ENCODE results near the gene FOXP1. TPM values are rescaled to one million over a fixed set of nuclear protein-coding genes. Genes with fewer than 3 reads are reported as not detected.

The FOXP1 gene
- total RNA-seq, 1 donor from 2014 or later, result 31.1 TPM

- Mint-ChIP-seq H3K36me3 (ENCODE audit: unreplicated experiment) (peaks cover 7% of the 10 kb centered on the region), H3K4me3 (ENCODE audit: unreplicated experiment) (no peak overlapping the region), H3K4me1 (ENCODE audit: low read depth, unreplicated experiment) (peaks cover 7% of the 10 kb centered on the region), H3K27me3 (ENCODE audit: unreplicated experiment) (peaks cover 2% of the 10 kb centered on the region), H3K27ac (ENCODE audit: unreplicated experiment) (no peak overlapping the region), H3K9me3 (ENCODE audit: unreplicated experiment) (no peaks in the 10 kb centered on the region)
- DNase-seq, result no peak
- TF ChIP-seq, protein P1, sequence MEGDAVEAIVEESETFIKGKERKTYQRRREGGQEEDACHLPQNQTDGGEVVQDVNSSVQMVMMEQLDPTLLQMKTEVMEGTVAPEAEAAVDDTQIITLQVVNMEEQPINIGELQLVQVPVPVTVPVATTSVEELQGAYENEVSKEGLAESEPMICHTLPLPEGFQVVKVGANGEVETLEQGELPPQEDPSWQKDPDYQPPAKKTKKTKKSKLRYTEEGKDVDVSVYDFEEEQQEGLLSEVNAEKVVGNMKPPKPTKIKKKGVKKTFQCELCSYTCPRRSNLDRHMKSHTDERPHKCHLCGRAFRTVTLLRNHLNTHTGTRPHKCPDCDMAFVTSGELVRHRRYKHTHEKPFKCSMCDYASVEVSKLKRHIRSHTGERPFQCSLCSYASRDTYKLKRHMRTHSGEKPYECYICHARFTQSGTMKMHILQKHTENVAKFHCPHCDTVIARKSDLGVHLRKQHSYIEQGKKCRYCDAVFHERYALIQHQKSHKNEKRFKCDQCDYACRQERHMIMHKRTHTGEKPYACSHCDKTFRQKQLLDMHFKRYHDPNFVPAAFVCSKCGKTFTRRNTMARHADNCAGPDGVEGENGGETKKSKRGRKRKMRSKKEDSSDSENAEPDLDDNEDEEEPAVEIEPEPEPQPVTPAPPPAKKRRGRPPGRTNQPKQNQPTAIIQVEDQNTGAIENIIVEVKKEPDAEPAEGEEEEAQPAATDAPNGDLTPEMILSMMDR (IDR thresholded peaks at IDR 0.05; ENCODE audit: partially characterized antibody, unreplicated experiment), result no peak
Observed at GRCh38 chr3:71495708-71496472, 87.6 kb downstream of the FOXP1 start.

GRCh38 chr3:71494212-71494611, 89.3 kb downstream of the FOXP1 start:
- H3K27ac Mint-ChIP-seq (ENCODE audit: unreplicated experiment), result no peak overlapping the region
- peaks cover 2% of the 10 kb centered on the region for H3K27me3 Mint-ChIP-seq (ENCODE audit: unreplicated experiment)
- no peaks in the 10 kb centered on the region for H3K9me3 Mint-ChIP-seq (ENCODE audit: unreplicated experiment)
- H3K4me3 Mint-ChIP-seq (ENCODE audit: unreplicated experiment), result no peak overlapping the region
- H3K4me1 Mint-ChIP-seq (ENCODE audit: low read depth, unreplicated experiment), result peaks cover 7% of the 10 kb centered on the region
- no peak for DNase-seq
- peaks cover 7% of the 10 kb centered on the region for H3K36me3 Mint-ChIP-seq (ENCODE audit: unreplicated experiment)
- TF ChIP-seq, protein P1 (IDR thresholded peaks at IDR 0.05; ENCODE audit: partially characterized antibody, unreplicated experiment), result no peak

- Mint-ChIP-seq H3K36me3 (ENCODE audit: unreplicated experiment) (peaks cover 7% of the 10 kb centered on the region), H3K4me1 (ENCODE audit: low read depth, unreplicated experiment) (peaks cover 6% of the 10 kb centered on the region), H3K9me3 (ENCODE audit: unreplicated experiment) (no peaks in the 10 kb centered on the region), H3K27me3 (ENCODE audit: unreplicated experiment) (peaks cover 2% of the 10 kb centered on the region), H3K27ac (ENCODE audit: unreplicated experiment) (no peak overlapping the region), H3K4me3 (ENCODE audit: unreplicated experiment) (no peak overlapping the region)
- TF ChIP-seq, protein P1 (IDR thresholded peaks at IDR 0.05; ENCODE audit: partially characterized antibody, unreplicated experiment), result no peak
- no peak for DNase-seq
Observed at GRCh38 chr3:71492974-71493771, 90.4 kb downstream of the FOXP1 start.

DNA sequence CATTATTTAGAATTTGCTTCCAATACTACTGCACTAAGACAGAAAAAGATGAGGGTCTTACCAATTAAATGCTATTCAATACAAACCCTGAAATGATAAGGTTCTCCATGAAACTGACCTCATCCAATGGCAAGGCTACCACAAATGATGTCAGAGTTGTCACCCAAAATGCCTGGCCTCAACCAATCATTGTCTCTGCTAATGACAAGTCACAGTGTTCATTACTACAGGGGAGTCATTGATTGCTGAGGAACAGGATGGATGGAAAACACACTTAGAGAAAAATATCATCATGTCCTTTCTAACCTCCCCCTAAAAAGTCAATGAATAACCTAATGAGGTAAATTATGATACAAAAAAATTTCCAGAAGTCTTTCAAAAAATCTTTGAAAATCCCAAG, 91.0 kb downstream of the FOXP1 start:
- H3K36me3 Mint-ChIP-seq (ENCODE audit: unreplicated experiment), result peaks cover 7% of the 10 kb centered on the region
- no peak overlapping the region for H3K4me3 Mint-ChIP-seq (ENCODE audit: unreplicated experiment)
- H3K4me1 Mint-ChIP-seq (ENCODE audit: low read depth, unreplicated experiment), result peaks cover 4% of the 10 kb centered on the region
- DNase-seq, result no peak
- H3K9me3 Mint-ChIP-seq (ENCODE audit: unreplicated experiment), result no peaks in the 10 kb centered on the region
- H3K27ac Mint-ChIP-seq (ENCODE audit: unreplicated experiment), result no peak overlapping the region
- peaks cover 2% of the 10 kb centered on the region for H3K27me3 Mint-ChIP-seq (ENCODE audit: unreplicated experiment)
- TF ChIP-seq, protein P1 (IDR thresholded peaks at IDR 0.05; ENCODE audit: partially characterized antibody, unreplicated experiment), result no peak

Measured in glutamatergic neuron (in vitro differentiated cells).